HepG2 (cell line): ENCODE measurements around the gene SETD1A. TPM values are rescaled to one million over a fixed set of nuclear protein-coding genes. Genes with fewer than 3 reads are reported as not detected.

ENCODE experiments used
- AGO1 ChIP-seq: fragments of 200-400 bp; formaldehyde crosslinking; IDR thresholded peaks from 2 replicates; pipeline ENCODE4 v1.6.1; 2017; ENCODE audit warnings: mild to moderate bottlenecking, low read depth, low read length, moderate library complexity; ENCODE audit not compliant: poor library complexity, severe bottlenecking
- ARID2 ChIP-seq: sonication (generic); formaldehyde crosslinking; IDR thresholded peaks from 2 replicates; pipeline ENCODE4 v1.8.1; 2022; ENCODE audit warnings: mild to moderate bottlenecking, missing genetic modification reagents, borderline replicate concordance
- ATF7-NPFF ChIP-seq: sonication (generic); formaldehyde crosslinking; IDR thresholded peaks from 2 replicates; pipeline ENCODE4 v1.8.1; 2023; ENCODE audit warnings: mild to moderate bottlenecking, low read depth, missing genetic modification reagents, moderate library complexity
- MBNL3 ChIP-seq: fragments of 250-450 bp; sonication (Bioruptor Pico); conservative IDR thresholded peaks from 2 replicates; pipeline ENCODE4 v1.8.0; 2022; ENCODE audit warnings: mild to moderate bottlenecking, inconsistent platforms
- MED1 ChIP-seq: sonication (generic); formaldehyde crosslinking; IDR thresholded peaks from 2 replicates; pipeline ENCODE4 v1.4.0; 2020; ENCODE audit warnings: missing genetic modification reagents
- NFE2 ChIP-seq: sonication (generic); formaldehyde crosslinking; IDR thresholded peaks from 2 replicates; pipeline ENCODE4 v1.4.0; 2020; ENCODE audit warnings: missing genetic modification reagents
- PITX1 ChIP-seq: sonication (generic); formaldehyde crosslinking; IDR thresholded peaks from 2 replicates; pipeline ENCODE4 v1.5.1; 2020; ENCODE audit warnings: mild to moderate bottlenecking, missing genetic modification reagents
- POGZ ChIP-seq: sonication (generic); formaldehyde crosslinking; IDR thresholded peaks from 2 replicates; pipeline ENCODE4 v1.4.0; 2020; ENCODE audit warnings: mild to moderate bottlenecking, missing genetic modification reagents
- POLR2AphosphoS2 ChIP-seq: IDR thresholded peaks from 2 replicates; pipeline ENCODE4 v1.6.1; 2011; ENCODE audit warnings: low read depth, low read length, improper control_type of control experiment
- POLR2AphosphoS5 ChIP-seq: IDR thresholded peaks from 2 replicates; pipeline ENCODE4 v1.6.1; 2012; ENCODE audit warnings: low read depth, low read length
- ZNF441 ChIP-seq: sonication (generic); formaldehyde crosslinking; IDR thresholded peaks from 2 replicates; pipeline ENCODE4 v1.7.0; 2021; ENCODE audit warnings: missing genetic modification reagents, borderline replicate concordance
- ZNF510 ChIP-seq: sonication (generic); formaldehyde crosslinking; IDR thresholded peaks from 2 replicates; pipeline ENCODE4 v1.4.0; 2020; ENCODE audit warnings: low read depth, mild to moderate bottlenecking, missing genetic modification reagents
- ZNF569 ChIP-seq: sonication (generic); formaldehyde crosslinking; IDR thresholded peaks from 2 replicates; pipeline ENCODE4 v1.5.0; 2020; ENCODE audit warnings: mild to moderate bottlenecking, missing genetic modification reagents, moderate library complexity, borderline replicate concordance
- ZNF670 ChIP-seq: sonication (generic); formaldehyde crosslinking; IDR thresholded peaks from 2 replicates; pipeline ENCODE4 v1.8.0; 2022; ENCODE audit warnings: mild to moderate bottlenecking, missing genetic modification reagents, borderline replicate concordance
- ZNF746 ChIP-seq: sonication (generic); formaldehyde crosslinking; IDR thresholded peaks from 2 replicates; pipeline ENCODE4 v1.8.0; 2022; ENCODE audit warnings: mild to moderate bottlenecking, missing genetic modification reagents
- ZNF747 ChIP-seq: sonication (generic); formaldehyde crosslinking; IDR thresholded peaks from 2 replicates; pipeline ENCODE4 v1.8.1; 2023; ENCODE audit warnings: missing genetic modification reagents, mild to moderate bottlenecking, borderline replicate concordance
- polyA plus RNA-seq, 8 experiments: library from polyadenylated mRNA; depleted of rRNA in 3 of 8; stranded (reverse) in 7 of 8; unstranded in 1 of 8; fragments of >200 nt; fragmentation: Illumina TruSeq in 4 of 8; extraction: Trizol in 4 of 8; gene quantifications; 2 replicates each; pipeline versions ENCODE4 v1.2.1 to v1.2.3, GENCODE V29; 2011 to 2016; ENCODE audit warnings: low read depth in 4 of 8, missing spikeins in 1 of 8, mixed read lengths in 1 of 8; ENCODE audit not compliant: insufficient read depth in 1 of 8
- total RNA-seq, 5 experiments: library from RNA; depleted of rRNA; stranded (reverse); fragments of >200 nt; fragmentation: Illumina TruSeq; extraction: Trizol; gene quantifications; 2 replicates each; pipeline ENCODE4 v1.2.3, GENCODE V29; 2016; ENCODE audit warnings: low read depth in 1 of 5
- TF ChIP-seq, protein P1 (sequence below): sonication (generic); formaldehyde crosslinking; IDR thresholded peaks from 2 replicates; pipeline ENCODE4 v1.5.0; 2020; ENCODE audit warnings: missing genetic modification reagents, mild to moderate bottlenecking, borderline replicate concordance
- TF ChIP-seq, protein P2 (sequence below): sonication (generic); formaldehyde crosslinking; IDR thresholded peaks from 2 replicates; pipeline ENCODE4 v1.4.0; 2020; ENCODE audit warnings: missing genetic modification reagents
- TF ChIP-seq, protein P3 (sequence below): sonication (generic); formaldehyde crosslinking; IDR thresholded peaks from 2 replicates; pipeline ENCODE4 v1.4.0; 2020; ENCODE audit warnings: missing genetic modification reagents, borderline replicate concordance
- TF ChIP-seq, protein P4 (sequence below): sonication (generic); formaldehyde crosslinking; IDR thresholded peaks from 2 replicates; pipeline ENCODE4 v1.4.0; 2020; ENCODE audit warnings: mild to moderate bottlenecking, missing genetic modification reagents
- TF ChIP-seq, protein P5 (sequence below): IDR thresholded peaks from 2 replicates; pipeline ENCODE4 v1.6.1; 2016
- TF ChIP-seq, protein P6 (sequence below): sonication (generic); formaldehyde crosslinking; IDR thresholded peaks from 2 replicates; pipeline ENCODE4 v1.4.0; 2020; ENCODE audit warnings: missing genetic modification reagents

The SETD1A gene
- total and polyA plus RNA-seq, 2 of the 13 experiments (the other 11 are each of a cell fraction or from before 2014, with no cell fraction given) = 3.8 to 5.6 TPM

DNA sequence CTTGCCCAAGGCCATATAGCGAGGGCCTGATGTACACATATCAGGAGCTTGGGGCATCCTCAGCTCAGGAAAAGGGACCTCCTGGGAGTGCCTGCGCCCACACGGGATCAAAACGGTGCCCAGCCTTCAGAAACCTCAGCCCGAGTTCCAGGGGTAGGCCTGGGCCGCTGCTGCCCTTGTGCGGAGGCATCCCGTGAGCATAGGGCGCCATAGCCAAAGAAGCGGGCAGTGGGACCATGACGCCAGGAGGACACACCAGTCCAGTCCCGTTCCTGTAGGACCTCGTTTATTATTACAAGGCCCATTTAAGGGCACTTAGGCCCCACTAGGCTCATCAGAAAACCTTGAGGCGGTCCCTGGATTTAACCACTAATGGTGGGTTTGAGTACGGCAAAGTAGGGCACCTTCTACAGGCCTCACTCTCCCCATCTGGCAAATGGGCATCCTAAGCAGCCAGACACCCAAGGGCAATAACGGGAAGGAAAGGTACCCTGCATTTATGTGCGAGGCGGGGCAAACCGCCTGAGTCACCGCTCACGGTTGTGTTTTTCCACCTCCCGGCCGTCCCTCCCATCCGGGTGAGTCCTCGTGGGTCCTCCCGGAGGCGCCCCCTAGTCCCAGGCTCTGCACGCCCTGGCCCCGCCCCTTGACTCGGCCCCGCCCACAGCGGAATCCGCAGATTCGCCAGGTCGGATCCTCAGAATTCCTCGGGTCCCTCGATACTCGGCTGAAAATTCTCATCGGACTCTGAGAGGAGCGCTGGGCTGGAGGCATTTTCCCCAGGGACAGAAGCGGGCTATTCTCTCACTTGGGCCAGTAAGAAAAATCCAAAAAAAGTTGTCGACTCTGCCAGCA is 726 bp upstream of the SETD1A start (continued):
- 0 out of 2 replicates have a peak, but pooled peaks have one; percentile 65 for TF ChIP-seq ZNF746 (CRISPR knock-in tag)
- TF ChIP-seq, protein P1, sequence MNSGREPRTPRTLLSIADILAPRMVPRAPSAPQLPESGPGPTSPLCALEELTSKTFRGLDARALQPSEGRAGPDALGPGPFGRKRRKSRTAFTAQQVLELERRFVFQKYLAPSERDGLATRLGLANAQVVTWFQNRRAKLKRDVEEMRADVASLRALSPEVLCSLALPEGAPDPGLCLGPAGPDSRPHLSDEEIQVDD (CRISPR knock-in tag) = peak; percentile 72; the same call in 1 of the 2 replicates
- no peak for TF ChIP-seq ARID2 (CRISPR knock-in tag)
- TF ChIP-seq, protein P2, sequence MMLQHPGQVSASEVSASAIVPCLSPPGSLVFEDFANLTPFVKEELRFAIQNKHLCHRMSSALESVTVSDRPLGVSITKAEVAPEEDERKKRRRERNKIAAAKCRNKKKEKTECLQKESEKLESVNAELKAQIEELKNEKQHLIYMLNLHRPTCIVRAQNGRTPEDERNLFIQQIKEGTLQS (CRISPR knock-in tag) = 0 out of 2 replicates have a peak, but pooled peaks have one; percentile 6
- TF ChIP-seq, protein P3, sequence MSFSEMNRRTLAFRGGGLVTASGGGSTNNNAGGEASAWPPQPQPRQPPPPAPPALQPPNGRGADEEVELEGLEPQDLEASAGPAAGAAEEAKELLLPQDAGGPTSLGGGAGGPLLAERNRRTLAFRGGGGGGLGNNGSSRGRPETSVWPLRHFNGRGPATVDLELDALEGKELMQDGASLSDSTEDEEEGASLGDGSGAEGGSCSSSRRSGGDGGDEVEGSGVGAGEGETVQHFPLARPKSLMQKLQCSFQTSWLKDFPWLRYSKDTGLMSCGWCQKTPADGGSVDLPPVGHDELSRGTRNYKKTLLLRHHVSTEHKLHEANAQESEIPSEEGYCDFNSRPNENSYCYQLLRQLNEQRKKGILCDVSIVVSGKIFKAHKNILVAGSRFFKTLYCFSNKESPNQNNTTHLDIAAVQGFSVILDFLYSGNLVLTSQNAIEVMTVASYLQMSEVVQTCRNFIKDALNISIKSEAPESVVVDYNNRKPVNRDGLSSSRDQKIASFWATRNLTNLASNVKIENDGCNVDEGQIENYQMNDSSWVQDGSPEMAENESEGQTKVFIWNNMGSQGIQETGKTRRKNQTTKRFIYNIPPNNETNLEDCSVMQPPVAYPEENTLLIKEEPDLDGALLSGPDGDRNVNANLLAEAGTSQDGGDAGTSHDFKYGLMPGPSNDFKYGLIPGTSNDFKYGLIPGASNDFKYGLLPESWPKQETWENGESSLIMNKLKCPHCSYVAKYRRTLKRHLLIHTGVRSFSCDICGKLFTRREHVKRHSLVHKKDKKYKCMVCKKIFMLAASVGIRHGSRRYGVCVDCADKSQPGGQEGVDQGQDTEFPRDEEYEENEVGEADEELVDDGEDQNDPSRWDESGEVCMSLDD = peak; percentile 66; the same call in 1 of the 2 replicates
- 0 out of 2 replicates have a peak, but pooled peaks have one; percentile 16 for TF ChIP-seq ZNF670
- TF ChIP-seq, protein P4, sequence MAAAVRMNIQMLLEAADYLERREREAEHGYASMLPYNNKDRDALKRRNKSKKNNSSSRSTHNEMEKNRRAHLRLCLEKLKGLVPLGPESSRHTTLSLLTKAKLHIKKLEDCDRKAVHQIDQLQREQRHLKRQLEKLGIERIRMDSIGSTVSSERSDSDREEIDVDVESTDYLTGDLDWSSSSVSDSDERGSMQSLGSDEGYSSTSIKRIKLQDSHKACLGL (CRISPR knock-in tag) = no peak
- TF ChIP-seq MED1 (CRISPR knock-in tag) = peak; percentile 56
- peak; percentile 53 for TF ChIP-seq POLR2AphosphoS5
- TF ChIP-seq, protein P5, sequence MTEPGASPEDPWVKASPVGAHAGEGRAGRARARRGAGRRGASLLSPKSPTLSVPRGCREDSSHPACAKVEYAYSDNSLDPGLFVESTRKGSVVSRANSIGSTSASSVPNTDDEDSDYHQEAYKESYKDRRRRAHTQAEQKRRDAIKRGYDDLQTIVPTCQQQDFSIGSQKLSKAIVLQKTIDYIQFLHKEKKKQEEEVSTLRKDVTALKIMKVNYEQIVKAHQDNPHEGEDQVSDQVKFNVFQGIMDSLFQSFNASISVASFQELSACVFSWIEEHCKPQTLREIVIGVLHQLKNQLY (CRISPR knock-in tag) = no peak; the same call in 1 of the 2 replicates
- peak; percentile 14; the same call in 1 of the 2 replicates for TF ChIP-seq ZNF441 (CRISPR knock-in tag)
- TF ChIP-seq PITX1 (CRISPR knock-in tag) = no peak
- TF ChIP-seq MBNL3 (CRISPR knock-in tag) = 0 out of 2 replicates have a peak, but pooled peaks have one; percentile 58
- TF ChIP-seq ATF7-NPFF (CRISPR knock-in tag) = peak; percentile 61; the same call in 1 of the 2 replicates
- TF ChIP-seq, protein P6, sequence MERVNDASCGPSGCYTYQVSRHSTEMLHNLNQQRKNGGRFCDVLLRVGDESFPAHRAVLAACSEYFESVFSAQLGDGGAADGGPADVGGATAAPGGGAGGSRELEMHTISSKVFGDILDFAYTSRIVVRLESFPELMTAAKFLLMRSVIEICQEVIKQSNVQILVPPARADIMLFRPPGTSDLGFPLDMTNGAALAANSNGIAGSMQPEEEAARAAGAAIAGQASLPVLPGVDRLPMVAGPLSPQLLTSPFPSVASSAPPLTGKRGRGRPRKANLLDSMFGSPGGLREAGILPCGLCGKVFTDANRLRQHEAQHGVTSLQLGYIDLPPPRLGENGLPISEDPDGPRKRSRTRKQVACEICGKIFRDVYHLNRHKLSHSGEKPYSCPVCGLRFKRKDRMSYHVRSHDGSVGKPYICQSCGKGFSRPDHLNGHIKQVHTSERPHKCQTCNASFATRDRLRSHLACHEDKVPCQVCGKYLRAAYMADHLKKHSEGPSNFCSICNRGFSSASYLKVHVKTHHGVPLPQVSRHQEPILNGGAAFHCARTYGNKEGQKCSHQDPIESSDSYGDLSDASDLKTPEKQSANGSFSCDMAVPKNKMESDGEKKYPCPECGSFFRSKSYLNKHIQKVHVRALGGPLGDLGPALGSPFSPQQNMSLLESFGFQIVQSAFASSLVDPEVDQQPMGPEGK (CRISPR knock-in tag) = peak; percentile 62
- peak; percentile 61; the same call in 1 of the 2 replicates for TF ChIP-seq ZNF747 (CRISPR knock-in tag)
- 0 out of 2 replicates have a peak, but pooled peaks have one; percentile 33 for TF ChIP-seq POGZ (CRISPR knock-in tag)
- no peak for TF ChIP-seq ZNF569 (CRISPR knock-in tag)
- peak; percentile 72 for TF ChIP-seq AGO1
- TF ChIP-seq ZNF510 (CRISPR knock-in tag) = no peak
- TF ChIP-seq NFE2 (CRISPR knock-in tag) = peak; percentile 70; the same call in 1 of the 2 replicates
- peak; percentile 35; the same call in 1 of the 2 replicates for TF ChIP-seq POLR2AphosphoS2
